CD4-positive, alpha-beta T cell treated with Interleukin-6 at 100 ng/mL for 8 hours (primary cell): ENCODE data around the gene LIMK2.
A peak's percentile ranks its signal among the peaks of the same experiment; 100 is the strongest.
"Not testable (repeated sequence)": the region's sequence is repeated elsewhere in the genome, so short reads cannot be mapped to it uniquely, and the experiment has no call there.

ENCODE experiments used
- DNase-seq: peaks from one replicate; pipeline ENCODE4 v3.0.0-alpha.2; 2020; ENCODE audit warnings: mixed read lengths, low spot score

The LIMK2 gene

DNA sequence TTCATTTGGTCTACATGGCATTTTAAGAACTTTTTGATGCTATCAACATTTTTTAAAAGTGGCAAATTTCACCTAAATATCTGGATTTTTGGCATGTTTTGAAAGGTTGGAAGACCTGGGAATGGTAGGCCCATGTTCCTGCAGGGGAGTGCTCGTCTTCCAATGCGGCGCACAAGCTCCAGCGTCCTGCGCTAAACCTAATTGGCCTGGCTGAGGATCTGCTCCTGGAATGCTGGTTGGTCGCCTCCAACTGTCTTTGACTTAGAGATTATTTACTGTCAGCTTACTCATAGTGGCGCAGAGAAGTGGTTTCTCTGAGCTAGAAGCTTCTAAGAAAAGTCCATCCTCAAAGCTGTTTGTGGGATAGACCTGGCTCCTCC lies 626 bp upstream of the LIMK2 start:
- no peak for DNase-seq

DNA sequence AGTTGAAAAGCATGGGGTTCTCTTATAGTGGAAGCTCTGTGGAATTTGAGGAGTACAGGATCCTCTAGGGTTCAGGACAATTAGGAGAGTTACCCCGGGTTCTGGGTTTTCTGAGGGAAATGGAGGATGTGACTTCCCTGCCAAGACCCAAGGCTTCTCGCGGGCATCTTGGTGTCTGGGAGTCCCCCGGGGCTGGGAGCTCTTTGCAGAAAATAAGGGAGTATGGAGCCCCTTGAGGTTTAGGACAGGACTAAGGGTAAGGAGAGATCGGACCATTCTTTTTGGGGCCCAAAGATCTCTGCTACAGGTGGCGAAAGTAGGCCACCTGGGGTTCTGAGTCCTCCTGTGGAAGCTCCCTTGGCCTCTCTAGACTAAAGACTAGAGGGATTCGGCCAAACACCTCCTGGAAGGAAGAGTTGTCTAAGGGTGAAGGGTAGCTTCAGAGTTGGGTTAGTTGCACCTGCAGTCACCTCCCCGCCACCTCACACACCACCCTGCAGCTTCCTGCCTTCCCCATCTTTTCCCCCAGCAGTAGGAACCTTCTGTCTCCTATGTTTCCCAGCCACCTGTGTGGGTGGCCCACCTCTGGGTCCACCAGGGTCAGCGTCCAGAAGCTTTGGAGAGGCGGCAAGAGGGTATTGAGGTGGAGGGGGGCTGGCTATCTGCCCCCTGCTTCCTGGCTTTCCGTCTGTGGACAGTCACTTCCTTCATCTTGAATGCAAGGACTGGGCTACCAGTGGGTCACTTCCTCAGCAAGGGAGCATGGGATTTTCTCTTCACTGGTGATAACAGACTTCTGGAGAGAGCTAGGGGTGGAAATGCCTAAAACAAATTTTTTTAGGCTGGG lies 908 bp downstream of the LIMK2 start:
- DNase-seq, result no peak

DNA sequence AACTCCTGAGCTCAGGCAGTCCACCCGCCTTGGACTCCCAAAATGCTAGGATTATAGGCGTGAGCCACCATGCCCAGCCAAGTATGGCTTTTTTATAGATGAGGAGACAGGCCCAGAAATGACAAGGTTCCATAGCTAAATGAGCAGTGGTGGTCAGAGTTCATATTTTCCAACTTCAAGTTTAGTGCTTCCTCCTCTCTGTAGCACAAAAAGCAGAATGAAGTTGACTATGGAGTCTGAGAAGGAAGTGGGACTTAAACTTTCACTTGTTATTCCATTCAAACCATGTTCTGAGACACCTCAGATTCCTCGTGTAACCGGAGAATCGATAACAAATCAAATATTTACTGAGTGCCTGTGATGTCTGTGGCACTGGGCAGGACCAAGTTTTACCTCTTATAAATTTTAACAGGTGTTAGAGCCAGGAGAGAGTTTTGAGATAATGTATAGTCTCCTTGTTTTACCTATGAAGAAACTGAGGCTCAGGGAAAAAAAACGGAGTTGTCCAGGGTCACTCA lies 3.0 kb downstream of the LIMK2 start:
- DNase-seq, result no peak

DNA sequence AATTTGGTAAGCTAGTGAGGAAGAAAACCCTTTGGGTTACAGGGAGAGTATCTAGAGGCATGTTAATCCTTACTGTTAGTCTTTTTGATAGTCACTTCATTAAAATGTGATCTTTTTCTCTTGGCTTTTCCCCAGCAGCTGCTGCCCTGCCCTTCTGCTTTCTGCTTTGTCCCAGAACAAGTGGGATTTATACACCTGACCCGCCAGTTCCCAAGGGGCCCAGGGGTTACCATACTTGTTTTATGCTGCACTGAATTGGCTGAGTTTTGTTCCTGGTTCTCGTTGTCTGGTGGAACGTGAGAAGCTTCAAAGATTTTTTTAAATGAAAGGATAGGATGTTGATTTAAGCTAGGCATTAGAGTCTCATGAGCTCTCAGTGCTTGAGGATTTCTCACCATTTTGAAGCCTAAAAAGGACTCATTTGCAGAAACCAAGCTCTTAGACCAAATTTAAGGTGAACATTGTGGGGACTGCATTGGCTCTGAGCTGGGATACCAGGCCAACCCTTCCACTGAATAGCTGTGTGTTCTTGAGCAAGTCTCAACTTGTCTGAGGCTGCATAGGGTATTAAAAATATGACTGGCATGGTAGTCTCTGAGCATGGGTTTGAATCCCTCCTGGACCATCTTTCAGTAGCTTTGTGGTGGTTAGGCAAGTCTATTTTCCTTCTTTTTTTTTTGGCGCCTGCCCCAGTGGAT lies 6.6 kb downstream of the LIMK2 start:
- DNase-seq, result no peak

DNA sequence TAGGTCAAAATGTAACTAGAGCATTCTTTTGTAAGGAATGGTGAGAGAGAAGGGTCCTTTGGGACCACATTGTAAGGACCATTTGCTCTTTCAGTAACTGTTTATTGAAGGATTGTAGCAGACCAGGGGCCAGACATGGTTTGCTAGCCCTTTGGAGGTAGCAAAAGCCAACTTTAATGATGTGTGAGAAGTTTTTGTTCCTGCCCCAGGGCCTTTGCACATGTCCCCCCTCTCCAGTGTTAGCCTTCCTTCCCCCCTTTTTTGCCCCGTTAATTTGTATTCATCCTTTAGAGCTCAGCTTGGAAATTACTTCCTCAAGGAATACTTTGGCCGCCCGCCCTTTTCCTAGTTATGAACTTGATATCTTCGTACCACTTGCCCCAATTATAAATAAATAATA lies 9.0 kb downstream of the LIMK2 start:
- DNase-seq, result no peak

DNA sequence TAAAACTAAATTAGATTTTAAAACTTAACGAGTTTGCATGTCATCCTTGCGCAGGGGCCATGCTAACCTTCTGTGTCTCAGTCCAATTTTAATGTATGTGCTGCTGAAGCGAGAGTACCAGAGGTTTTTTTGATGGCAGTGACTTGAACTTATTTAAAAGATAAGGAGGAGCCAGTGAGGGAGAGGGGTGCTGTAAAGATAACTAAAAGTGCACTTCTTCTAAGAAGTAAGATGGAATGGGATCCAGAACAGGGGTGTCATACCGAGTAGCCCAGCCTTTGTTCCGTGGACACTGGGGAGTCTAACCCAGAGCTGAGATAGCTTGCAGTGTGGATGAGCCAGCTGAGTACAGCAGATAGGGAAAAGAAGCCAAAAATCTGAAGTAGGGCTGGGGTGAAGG lies 10.6 kb downstream of the LIMK2 start:
- DNase-seq, result no peak

DNA sequence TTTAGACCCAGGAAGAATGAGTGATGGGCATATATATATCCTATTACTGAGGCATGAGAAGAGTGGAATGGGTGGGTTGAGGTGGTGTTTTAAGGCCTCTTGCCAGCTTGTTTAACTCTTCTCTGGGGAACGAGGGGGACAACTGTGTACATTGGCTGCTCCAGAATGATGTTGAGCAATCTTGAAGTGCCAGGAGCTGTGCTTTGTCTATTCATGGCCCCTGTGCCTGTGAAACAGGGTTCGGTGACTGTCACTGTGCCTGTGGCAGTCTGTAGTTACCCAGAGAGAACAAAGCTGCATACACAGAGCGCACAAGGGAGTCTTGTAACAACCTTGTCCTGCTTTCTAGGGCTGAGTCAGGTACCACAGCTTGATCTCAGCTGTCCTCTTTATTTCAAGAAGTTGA lies 11.7 kb downstream of the LIMK2 start:
- no peak for DNase-seq

DNA sequence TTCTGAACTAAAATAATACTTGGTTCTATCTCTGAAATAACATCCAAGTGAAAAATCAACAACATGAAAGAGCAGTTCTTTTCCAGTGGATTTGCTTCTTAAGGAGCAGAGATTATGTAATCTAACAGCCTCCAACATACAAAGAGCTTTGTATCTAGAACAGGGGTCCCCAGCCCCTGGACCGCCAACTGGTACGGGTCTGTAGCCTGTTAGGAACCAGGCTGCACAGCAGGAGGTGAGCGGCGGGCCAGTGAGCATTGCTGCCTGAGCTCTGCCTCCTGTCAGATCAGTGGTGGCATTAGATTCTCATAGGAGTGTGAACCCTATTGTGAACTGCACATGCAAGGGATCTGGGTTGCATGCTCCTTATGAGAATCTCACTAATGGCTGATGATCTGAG lies 12.6 kb downstream of the LIMK2 start:
- not testable (repeated sequence) for DNase-seq

DNA sequence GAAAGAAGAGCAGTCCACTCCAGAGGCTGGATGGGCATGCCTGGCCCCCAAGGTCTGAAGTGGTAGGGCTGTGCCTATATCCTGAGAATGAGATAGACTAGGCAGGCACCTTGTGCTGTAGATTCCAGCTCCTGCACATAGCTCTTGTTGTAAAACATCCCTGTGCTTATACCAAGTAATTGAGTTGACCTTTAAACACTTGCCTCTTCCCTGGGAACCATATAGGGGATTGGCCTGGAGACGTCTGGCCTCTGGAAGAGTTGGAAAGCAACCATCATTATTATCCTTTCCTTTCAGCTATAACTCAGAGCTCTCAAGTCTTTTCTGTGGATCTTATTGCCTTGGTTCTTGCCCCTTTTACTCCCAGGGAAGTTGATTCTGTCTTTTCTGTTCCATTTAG lies 15.1 kb downstream of the LIMK2 start:
- no peak for DNase-seq

DNA sequence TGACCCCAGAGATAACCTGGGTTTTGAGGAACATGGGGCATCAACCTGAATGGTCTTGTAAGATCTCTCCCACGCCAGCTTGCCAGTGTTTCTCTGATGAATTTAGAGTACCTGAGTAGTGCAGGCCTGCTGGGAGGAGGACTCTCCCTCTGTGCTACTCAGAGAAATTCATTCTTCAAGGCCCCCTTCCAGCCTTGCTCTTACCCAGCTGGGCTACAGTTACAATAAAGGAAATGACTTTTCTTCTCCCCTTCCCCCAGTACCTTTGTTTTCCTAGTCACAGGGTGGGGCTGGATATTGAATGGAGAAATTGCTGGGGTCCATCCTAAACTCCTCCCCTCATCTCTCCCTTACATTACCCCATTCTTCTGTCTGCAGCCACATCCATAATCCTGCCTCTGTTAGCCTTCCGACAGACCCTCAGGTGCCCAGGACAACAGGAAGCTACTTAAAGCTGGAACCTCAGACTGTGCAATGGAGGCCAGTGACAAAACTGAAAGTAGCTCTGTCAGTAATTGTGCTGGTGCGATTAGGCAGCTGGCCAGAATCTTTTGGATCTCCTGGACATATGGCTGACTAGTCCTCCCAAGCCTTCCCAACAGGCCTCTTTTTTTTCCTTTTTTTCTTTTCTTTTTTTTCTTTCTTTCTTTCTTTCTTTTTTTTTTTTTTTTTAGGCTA lies 17.4 kb downstream of the LIMK2 start:
- DNase-seq, result no peak

DNA sequence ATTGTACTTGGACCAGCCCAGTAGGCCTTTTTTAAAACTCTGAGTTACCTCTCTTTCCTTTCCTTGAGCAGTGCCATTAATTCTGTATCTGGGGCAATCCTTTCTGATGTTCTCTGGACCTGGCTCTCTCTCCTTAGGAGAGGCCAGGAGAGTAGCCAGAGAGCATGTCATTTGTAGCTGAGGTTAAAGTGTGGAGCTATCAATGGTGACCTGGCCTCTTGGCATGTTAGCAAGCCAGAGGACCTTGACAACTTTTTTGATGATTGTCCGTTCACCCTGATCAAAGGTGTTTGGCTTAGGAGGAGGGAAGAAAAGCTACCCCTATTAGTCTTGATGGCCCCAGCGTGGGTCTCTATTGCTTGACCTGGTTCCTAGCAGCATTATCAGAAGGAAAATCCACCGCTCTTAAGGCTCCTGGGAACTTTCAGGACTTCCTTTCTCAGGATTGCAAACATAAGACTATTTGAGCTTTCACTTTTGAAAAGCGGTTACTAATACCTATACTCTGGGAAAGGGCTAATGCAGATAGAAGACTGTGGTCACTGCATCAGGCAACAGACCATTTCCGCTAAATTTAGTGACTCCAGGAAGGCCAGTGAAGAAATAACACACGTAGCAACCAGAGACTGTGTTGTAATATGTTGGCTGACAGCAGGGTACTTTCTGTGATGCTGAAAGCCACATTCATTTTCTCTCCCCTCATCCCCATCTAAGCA lies 18.2 kb downstream of the LIMK2 start:
- no peak for DNase-seq

DNA sequence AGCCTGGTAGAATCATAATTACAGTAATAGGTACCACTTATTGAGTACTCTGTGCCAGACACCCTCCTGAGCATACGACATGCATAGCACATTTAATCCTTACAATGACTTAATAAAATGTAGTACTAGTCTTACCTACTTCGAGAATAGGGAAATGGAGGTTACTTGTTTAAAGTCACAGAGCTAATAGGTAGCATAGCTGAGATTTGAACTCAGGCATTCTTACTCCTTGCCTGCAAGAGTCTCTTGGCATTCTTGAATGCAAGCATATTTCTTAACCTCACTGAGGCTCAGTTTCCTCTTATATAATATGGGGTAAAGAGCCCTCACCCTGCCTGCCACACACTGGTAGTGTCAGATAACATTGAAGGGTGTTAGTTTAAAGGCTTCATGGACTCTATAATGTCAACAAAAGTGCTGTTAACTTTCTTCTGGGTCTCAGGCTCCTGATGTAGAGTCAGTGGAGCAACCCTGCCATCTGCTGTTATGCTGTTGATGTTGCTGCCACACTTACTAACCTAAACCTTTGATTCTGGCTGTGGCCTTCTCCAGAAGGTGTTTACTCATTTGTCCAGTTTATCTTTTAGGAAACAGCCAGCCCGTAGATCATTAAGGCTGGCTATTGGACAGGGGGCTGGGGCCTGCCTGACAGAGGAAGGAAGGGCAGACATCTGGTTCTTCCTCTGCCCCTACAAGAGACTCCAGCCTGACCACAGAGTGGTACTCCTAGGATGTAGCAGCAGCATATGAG lies 18.9 kb downstream of the LIMK2 start:
- DNase-seq, result peak; percentile 58

DNA sequence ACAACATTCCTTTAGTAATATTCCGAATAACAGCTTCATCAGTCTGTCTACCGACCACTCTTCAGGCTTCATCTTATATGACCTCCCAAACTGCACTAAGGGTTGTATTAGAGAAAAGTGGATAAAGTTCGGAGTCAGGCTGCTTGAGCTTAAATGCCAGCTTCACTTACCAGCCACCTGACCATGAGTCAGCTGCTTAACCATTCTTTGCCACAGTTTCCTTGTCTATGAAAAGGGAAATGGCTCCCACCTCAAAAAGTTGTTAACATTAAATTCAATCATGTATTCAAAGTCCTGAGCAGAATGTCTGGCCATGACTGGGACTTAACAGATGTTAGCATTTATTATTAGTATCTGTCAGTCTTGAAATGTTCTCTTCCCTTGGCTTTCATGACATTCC lies 20.9 kb downstream of the LIMK2 start:
- no peak for DNase-seq

DNA sequence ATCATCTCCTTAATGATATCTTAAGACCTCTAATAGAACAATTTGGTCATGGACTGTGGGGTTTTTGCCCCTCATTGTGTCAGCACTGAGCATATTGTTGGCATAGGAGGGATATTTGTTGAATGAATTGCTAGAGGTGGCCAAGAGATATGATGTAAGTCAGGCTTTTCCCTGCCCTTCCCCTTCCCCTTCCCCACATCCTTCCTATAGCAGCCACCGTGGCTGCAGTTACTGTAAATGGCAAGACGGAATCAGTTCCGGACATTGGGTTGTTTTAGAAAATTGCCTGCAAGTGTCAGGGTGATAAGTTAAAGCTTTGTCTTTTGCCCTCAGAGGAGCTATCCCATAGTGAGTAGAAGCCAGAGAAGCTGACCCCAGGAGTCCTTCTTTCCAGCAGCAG lies 23.0 kb downstream of the LIMK2 start:
- no peak for DNase-seq

DNA sequence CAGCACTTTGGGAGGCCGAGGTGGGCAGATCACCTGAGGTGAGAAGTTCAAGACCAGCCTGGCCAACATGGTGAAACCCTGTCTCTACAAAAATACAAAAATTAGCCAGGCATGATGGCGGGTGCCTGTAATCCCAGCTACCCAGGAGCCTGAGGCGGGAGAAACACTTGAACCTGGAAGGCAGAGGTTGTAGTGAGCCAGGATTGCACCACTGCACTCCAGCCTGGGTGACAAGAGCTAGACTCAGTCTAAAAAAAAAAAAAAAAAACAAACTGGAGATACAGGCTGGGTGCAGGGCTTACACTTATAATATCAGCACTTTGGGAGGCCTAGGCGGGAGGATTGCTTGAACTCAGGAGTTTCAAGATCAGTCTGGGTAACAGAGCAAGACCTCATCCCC lies 23.9 kb downstream of the LIMK2 start:
- not testable (repeated sequence) for DNase-seq

DNA sequence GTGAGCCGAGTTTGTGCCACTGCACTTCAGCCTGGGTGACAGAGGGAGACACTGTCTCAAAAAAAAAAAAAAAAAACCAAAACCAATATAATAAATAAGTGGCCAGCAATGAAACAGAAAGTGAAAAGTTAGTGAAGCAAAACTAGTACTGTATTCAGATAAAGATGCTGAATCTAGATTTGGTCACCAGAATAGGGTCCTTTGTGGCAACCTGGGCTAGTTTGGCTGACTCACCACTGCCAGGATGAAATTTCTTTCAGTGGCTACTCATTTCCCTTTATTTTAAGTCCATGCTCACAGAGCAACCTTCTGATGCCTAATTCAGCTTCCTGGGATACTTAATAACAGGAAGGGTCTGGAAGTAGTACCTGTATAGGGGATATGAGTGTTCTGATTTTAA lies 26.0 kb downstream of the LIMK2 start:
- no peak for DNase-seq

DNA sequence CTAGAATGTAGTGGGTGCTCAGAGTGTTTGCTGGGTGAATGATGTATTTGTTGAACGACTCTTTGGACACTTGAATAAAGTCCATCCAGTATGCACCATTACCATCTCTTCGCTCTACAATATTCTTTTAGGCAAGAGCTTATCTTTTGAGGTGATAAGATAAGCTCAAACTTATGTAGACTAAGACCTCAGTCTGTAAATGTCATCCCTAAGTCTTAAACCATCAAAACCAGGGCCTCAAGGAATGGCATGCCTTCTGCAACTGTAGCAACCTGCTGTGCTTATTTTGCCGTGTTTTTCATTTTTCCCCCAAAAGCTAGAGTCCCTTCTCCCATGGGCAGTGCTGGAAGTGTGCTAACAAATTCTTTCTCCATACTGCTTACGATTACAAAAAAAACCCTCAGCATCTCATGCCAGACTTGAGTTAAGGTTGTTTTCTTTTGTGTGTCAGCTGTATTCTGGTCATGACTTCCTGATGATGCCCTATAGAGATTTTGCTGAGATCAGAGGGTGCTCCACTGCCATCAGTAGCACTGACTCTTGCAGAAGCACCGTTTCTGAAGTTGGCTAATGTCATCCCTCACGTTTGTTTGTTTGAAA lies 27.8 kb downstream of the LIMK2 start:
- no peak for DNase-seq

DNA sequence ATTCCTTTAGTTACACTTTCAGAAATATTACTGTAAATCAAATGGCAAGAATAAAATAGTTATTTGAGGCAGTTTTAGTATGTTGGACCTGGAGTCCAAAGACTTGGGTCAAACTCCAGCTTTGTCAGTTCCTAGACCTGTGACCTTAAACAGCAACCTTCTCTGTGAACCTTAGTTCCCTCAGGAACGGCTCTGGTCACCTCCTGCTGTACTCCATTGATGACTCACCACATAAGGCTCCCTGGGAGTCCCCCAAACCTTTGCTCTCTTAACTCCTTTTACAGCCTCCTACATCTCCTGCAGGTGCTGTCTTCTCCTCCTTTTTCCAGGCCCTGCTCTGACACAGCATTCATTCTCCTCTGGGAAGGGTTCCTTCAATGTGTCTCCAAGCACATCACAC lies 29.1 kb downstream of the LIMK2 start:
- no peak for DNase-seq

DNA sequence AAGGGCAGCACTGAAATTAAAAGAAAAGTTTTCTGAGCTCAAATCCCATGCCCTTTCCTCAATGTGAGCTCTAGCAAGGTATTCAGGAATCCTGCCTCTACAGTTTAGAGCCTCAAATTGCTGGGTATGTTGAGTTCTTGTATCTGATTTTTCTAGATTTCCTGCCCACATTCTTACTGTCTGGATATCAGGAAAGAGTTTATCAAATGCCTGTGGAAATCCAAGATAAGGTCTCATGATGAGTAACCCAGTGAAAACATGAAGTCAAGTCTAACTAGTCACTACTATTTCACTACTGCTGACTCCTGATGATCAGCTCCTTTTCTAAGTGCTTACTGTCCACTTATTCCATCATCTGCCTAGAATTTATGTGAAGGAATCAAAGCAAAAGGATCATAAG lies 29.8 kb downstream of the LIMK2 start:
- DNase-seq, result no peak

DNA sequence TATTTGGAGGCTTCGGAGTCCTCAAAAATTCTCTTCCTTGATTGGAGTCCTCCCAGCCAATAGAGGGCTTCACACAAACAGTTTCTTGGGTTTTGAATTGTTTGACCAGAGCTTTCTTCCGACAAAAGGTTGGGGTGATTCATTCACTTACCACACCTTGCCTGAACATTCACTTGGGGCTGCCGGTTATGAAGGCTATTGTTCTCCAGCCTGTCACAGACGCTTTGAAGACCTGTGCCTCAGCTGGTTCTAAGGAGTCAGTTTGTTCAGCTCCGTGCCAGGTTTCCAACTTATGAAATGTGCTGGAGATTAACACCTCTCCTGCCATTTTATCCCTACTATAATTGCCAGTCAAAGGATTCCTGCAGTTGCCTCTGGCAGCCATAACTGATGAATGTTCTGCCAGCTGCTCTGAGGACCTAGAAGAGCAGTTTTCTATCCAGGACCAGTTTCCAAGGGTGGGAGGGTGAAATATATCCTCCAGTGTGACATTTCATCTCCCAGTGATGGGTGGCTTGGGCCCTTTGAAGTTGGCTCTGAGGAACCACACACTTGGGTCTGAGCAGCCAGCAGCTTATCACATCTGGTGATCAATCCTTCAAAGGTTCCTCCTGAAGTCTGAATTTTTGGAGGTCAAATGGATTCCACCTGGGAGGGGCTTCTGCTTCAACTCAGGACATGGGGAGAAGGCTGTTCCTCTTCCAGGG lies 31.4 kb downstream of the LIMK2 start:
- DNase-seq, result no peak
